ENCODE data around the gene SPATS2L. TPM values are rescaled to one million over a fixed set of nuclear protein-coding genes. Genes with fewer than 3 reads are reported as not detected.

The SPATS2L gene
- total RNA-seq, 4 donors from 2014 or later: 51.9 to 151 (median 78.9) TPM

DNA sequence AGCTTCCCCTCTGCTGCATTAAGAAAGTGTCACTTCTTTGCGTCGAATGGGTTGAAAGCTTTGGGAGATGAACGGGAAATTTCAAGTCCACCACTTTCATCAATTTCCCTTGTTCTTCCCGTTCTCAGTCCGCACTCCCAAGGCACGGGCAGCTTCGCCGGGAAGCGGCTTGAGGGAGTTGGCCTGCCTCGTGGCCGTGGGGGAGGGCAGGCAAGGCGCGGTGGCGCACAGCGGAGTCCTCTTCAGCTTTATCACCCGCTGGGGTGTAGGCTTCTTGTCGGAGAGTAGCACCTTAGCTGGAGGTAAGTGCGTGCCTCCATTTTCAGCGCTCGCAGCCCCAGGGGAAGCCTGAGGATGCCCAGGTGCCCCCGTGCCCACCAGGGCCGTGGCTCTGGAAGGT is 183.5 kb downstream of the SPATS2L start:
- Histone ChIP-seq H3K4me3 (no peak overlapping the region), H3K4me1 (no peaks in the 10 kb centered on the region), H3K27me3 (no peaks in the 10 kb centered on the region), H3K9me3 (no peaks in the 10 kb centered on the region), H3K27ac (replicated peaks in 1 of 4) (no peak overlapping the region), H3K36me3 (peaks cover 13 to 57% (median 50%) of the 10 kb centered on the region in 4 donors)
- WGBS: 97% methylated on average over 14 of the region's 22 CpGs
- DNase-seq (ENCODE audit: extremely low spot score): peak; percentile 64
- no peak for TF ChIP-seq EP300 (IDR thresholded peaks at IDR 0.05)
- TF ChIP-seq POLR2A (IDR thresholded peaks at IDR 0.05; ENCODE audit: low read depth): no peak
- no peak for TF ChIP-seq POLR2AphosphoS5 (IDR thresholded peaks at IDR 0.05)
- TF ChIP-seq, protein P1, sequence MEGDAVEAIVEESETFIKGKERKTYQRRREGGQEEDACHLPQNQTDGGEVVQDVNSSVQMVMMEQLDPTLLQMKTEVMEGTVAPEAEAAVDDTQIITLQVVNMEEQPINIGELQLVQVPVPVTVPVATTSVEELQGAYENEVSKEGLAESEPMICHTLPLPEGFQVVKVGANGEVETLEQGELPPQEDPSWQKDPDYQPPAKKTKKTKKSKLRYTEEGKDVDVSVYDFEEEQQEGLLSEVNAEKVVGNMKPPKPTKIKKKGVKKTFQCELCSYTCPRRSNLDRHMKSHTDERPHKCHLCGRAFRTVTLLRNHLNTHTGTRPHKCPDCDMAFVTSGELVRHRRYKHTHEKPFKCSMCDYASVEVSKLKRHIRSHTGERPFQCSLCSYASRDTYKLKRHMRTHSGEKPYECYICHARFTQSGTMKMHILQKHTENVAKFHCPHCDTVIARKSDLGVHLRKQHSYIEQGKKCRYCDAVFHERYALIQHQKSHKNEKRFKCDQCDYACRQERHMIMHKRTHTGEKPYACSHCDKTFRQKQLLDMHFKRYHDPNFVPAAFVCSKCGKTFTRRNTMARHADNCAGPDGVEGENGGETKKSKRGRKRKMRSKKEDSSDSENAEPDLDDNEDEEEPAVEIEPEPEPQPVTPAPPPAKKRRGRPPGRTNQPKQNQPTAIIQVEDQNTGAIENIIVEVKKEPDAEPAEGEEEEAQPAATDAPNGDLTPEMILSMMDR (IDR thresholded peaks at IDR 0.05): no peak
- intact Hi-C loops (cut with DNase I): no loop called here

DNA sequence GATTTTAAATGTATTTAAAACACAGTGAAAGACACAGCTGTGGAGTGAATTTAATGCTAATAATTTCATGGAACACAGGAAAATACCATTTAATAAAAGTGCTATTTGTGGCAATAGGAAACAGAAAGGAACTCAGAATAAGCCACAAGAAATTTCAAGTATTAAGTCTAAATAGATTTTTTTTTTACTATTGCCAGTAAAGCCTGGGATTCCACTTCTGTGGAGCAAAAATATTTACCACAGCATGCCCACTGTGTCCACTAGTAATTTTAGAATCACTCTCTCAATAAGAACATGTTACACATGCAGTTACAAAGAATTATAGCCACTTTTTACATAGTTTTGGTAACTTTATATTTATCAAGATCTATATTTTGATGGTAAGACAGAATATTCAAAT is 186.2 kb downstream of the SPATS2L start:
- DNase-seq (ENCODE audit: extremely low spot score): no peak
- intact Hi-C loops (cut with DNase I): no loop called here
- H3K36me3 ChIP-seq: peaks cover 13 to 76% (median 66%) of the 10 kb centered on the region in 4 donors

DNA sequence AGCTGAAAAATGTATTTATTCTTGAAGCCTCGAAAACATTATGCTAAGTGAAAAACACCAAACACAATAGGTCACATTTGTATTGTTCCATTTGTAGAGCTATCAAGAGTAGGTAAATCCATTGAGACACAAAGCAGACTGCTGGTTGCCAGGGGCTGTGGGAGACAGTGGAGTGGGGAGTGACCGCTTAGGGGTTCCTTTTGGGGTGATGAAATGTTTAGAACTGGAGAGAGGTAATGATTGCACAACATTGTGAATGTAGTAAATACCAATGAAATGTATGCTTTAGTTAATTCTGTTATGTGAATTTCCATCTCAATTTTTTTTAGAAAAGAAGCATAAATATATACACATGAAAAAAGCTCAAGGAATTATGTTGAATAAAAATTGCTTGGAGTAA is 187.6 kb downstream of the SPATS2L start:
- H3K27ac ChIP-seq (replicated peaks in 1 of 4): no peak overlapping the region
- no peaks in the 10 kb centered on the region for H3K9me3 ChIP-seq
- TF ChIP-seq POLR2A (IDR thresholded peaks at IDR 0.05; ENCODE audit: low read depth) (no peak), POLR2AphosphoS5 (IDR thresholded peaks at IDR 0.05) (no peak), EP300 (IDR thresholded peaks at IDR 0.05) (no peak)
- TF ChIP-seq, protein P1 (IDR thresholded peaks at IDR 0.05): no peak
- H3K4me3 ChIP-seq: no peak overlapping the region
- peaks cover 21 to 87% (median 74%) of the 10 kb centered on the region in 4 donors for H3K36me3 ChIP-seq
- no peaks in the 10 kb centered on the region for H3K27me3 ChIP-seq
- DNase-seq (ENCODE audit: extremely low spot score): peak; percentile 64
- intact Hi-C loops (cut with DNase I): no loop called here
- no peaks in the 10 kb centered on the region for H3K4me1 ChIP-seq
- WGBS: 95% methylated on average over 2 of the region's 2 CpGs

More for the DNA sequence above, 186.2 kb downstream of the SPATS2L start:
- TF ChIP-seq POLR2AphosphoS5 (IDR thresholded peaks at IDR 0.05) (no peak), POLR2A (IDR thresholded peaks at IDR 0.05; ENCODE audit: low read depth) (no peak), EP300 (IDR thresholded peaks at IDR 0.05) (no peak)
- TF ChIP-seq, protein P1 (IDR thresholded peaks at IDR 0.05): no peak
- H3K4me3 ChIP-seq: no peak overlapping the region
- no peaks in the 10 kb centered on the region for H3K27me3 ChIP-seq
- no peak overlapping the region for H3K27ac ChIP-seq (replicated peaks in 1 of 4)
- H3K4me1 ChIP-seq: no peaks in the 10 kb centered on the region
- no peaks in the 10 kb centered on the region for H3K9me3 ChIP-seq

DNA sequence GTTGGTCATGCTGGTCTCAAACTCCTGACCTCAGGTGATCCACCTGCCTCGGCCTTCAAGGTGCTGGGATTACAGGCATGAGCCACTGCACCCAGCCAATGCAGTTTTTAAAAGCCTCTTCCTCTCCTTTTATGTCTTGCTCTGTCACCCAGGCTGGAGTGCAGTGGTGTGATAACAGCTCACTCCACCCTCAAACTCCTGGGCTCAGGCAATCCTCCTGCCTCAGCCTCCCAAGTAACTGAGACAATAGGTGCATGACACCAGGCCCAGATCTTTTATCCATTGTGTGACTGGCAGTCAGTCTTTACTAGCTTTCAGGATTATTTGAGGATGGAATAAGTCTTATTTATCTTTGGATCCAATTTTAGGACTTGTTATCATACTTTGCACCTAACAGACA is 190.2 kb downstream of the SPATS2L start:
- peak; percentile 2 for DNase-seq (ENCODE audit: extremely low spot score)
- TF ChIP-seq POLR2AphosphoS5 (IDR thresholded peaks at IDR 0.05): no peak
- no peak for TF ChIP-seq POLR2A (IDR thresholded peaks at IDR 0.05; ENCODE audit: low read depth)
- no peak for TF ChIP-seq EP300 (IDR thresholded peaks at IDR 0.05)
- TF ChIP-seq, protein P1 (IDR thresholded peaks at IDR 0.05): no peak
- 100% methylated on average over 1 of the region's 1 CpG for WGBS
- Histone ChIP-seq H3K27me3 (no peaks in the 10 kb centered on the region), H3K36me3 (peaks cover 7 to 64% (median 50%) of the 10 kb centered on the region in 4 donors), H3K9me3 (no peaks in the 10 kb centered on the region), H3K27ac (replicated peaks in 1 of 4) (no peak overlapping the region), H3K4me1 (no peaks in the 10 kb centered on the region), H3K4me3 (no peak overlapping the region)
- intact Hi-C loops (cut with DNase I): no loop called here

Measured in esophagus muscularis mucosa (tissue), 4 donors.